OCI-LY1 (cell line): ENCODE results near the gene RAD50.

Experiments
- H2AFZ ChIP-seq: fragments of 200-600 bp; sonication (generic), shearing (Covaris generic); 2 replicates; pipeline ENCODE4 v1.6.0; 2014; ENCODE audit warnings: antibody characterized with exemption, mild to moderate bottlenecking, low read length
- H3F3A ChIP-seq: fragments of 200-600 bp; sonication (generic), shearing (Covaris generic); 2 replicates; pipeline ENCODE4 v1.6.0; 2014; ENCODE audit warnings: mild to moderate bottlenecking, antibody characterized with exemption, low read length, moderate library complexity; ENCODE audit not compliant: insufficient read depth
- H3K27ac ChIP-seq: fragments of 200-600 bp; sonication (generic); 2 replicates; pipeline ENCODE4 v1.5.1; 2014; ENCODE audit warnings: low read length, mixed run types, mild to moderate bottlenecking, low read depth; ENCODE audit not compliant: poor library complexity, severe bottlenecking
- H3K27me3 ChIP-seq: fragments of 200-600 bp; sonication (generic); 2 replicates; pipeline ENCODE4 v1.6.0; 2014; ENCODE audit warnings: antibody characterized with exemption, mild to moderate bottlenecking, low read length, moderate library complexity; ENCODE audit not compliant: insufficient read depth
- H3K36me3 ChIP-seq: fragments of 200-600 bp; sonication (generic); 2 replicates; pipeline ENCODE4 v1.6.1; 2014; ENCODE audit warnings: mild to moderate bottlenecking, antibody characterized with exemption, low read length, moderate library complexity, mixed read lengths; ENCODE audit not compliant: insufficient read depth
- H3K4me1 ChIP-seq: fragments of 200-600 bp; sonication (generic); 2 replicates; pipeline ENCODE4 v1.5.1; 2014; ENCODE audit warnings: mild to moderate bottlenecking, low read length, moderate library complexity; ENCODE audit not compliant: insufficient read depth, severe bottlenecking
- H3K4me2 ChIP-seq: fragments of 200-600 bp; sonication (generic), shearing (Covaris generic); 2 replicates; pipeline ENCODE4 v1.6.1; 2014; ENCODE audit warnings: low read length
- H3K4me3 ChIP-seq: fragments of 200-600 bp; sonication (generic); 2 replicates; pipeline ENCODE4 v1.5.1; 2014; ENCODE audit warnings: low read length, low read depth, mild to moderate bottlenecking, mixed read lengths; ENCODE audit not compliant: poor library complexity, severe bottlenecking
- H3K79me2 ChIP-seq: fragments of 200-600 bp; shearing (Covaris generic); 2 replicates; pipeline ENCODE4 v1.6.1; 2016; ENCODE audit warnings: mixed run types, low read length, mixed read lengths; ENCODE audit not compliant: insufficient read depth
- H3K9ac ChIP-seq: fragments of 200-600 bp; sonication (generic), shearing (Covaris generic); 2 replicates; pipeline ENCODE4 v1.6.1; 2014; ENCODE audit warnings: mild to moderate bottlenecking, low read length, mixed read lengths
- H3K9me2 ChIP-seq: fragments of 200-600 bp; sonication (generic), shearing (Covaris generic); 2 replicates; pipeline ENCODE4 v1.6.1; 2014; ENCODE audit warnings: low read depth, mild to moderate bottlenecking, low read length, mixed read lengths
- H3K9me3 ChIP-seq: fragments of 200-600 bp; shearing (Covaris generic); 2 replicates; pipeline ENCODE4 v1.6.1; 2014; ENCODE audit warnings: low read length, mixed read lengths
- H4K20me1 ChIP-seq: fragments of 200-600 bp; sonication (generic), shearing (Covaris generic); 2 replicates; pipeline ENCODE4 v1.6.0; 2016; ENCODE audit warnings: mild to moderate bottlenecking, low read length; ENCODE audit not compliant: insufficient read depth
- EZH2 ChIP-seq: fragments of 200-600 bp; sonication (generic), shearing (Covaris generic); IDR thresholded peaks from 2 replicates; pipeline ENCODE4 v1.8.0; 2017; ENCODE audit warnings: borderline replicate concordance, mixed run types, mild to moderate bottlenecking, antibody characterized with exemption, low read length, moderate library complexity, mixed read lengths
- TF ChIP-seq, protein P1 (sequence below): fragments of 200-600 bp; sonication (generic), shearing (Covaris generic); IDR thresholded peaks from 2 replicates; pipeline ENCODE4 v1.5.1; 2017; ENCODE audit warnings: mild to moderate bottlenecking, antibody characterized with exemption, low read length, moderate library complexity, mixed read lengths

Gene RAD50

GRCh38 chr5:132621699-132622098 lies 64.9 kb downstream of the RAD50 start:
- H3K9me3 ChIP-seq = no peaks in the 10 kb centered on the region
- no peak overlapping the region for H3K4me2 ChIP-seq
- no peaks in the 10 kb centered on the region for H3F3A ChIP-seq
- no peak overlapping the region for H2AFZ ChIP-seq
- no peaks in the 10 kb centered on the region for H4K20me1 ChIP-seq
- no peaks in the 10 kb centered on the region for H3K9me2 ChIP-seq
- H3K4me3 ChIP-seq = no peak overlapping the region
- no peaks in the 10 kb centered on the region for H3K4me1 ChIP-seq
- TF ChIP-seq EZH2 = no peak
- TF ChIP-seq, protein P1, sequence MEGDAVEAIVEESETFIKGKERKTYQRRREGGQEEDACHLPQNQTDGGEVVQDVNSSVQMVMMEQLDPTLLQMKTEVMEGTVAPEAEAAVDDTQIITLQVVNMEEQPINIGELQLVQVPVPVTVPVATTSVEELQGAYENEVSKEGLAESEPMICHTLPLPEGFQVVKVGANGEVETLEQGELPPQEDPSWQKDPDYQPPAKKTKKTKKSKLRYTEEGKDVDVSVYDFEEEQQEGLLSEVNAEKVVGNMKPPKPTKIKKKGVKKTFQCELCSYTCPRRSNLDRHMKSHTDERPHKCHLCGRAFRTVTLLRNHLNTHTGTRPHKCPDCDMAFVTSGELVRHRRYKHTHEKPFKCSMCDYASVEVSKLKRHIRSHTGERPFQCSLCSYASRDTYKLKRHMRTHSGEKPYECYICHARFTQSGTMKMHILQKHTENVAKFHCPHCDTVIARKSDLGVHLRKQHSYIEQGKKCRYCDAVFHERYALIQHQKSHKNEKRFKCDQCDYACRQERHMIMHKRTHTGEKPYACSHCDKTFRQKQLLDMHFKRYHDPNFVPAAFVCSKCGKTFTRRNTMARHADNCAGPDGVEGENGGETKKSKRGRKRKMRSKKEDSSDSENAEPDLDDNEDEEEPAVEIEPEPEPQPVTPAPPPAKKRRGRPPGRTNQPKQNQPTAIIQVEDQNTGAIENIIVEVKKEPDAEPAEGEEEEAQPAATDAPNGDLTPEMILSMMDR = no peak
- no peaks in the 10 kb centered on the region for H3K27me3 ChIP-seq
- peaks cover 68% of the 10 kb centered on the region for H3K36me3 ChIP-seq
- no peaks in the 10 kb centered on the region for H3K79me2 ChIP-seq
- H3K9ac ChIP-seq = no peak overlapping the region
- no peak overlapping the region for H3K27ac ChIP-seq

DNA sequence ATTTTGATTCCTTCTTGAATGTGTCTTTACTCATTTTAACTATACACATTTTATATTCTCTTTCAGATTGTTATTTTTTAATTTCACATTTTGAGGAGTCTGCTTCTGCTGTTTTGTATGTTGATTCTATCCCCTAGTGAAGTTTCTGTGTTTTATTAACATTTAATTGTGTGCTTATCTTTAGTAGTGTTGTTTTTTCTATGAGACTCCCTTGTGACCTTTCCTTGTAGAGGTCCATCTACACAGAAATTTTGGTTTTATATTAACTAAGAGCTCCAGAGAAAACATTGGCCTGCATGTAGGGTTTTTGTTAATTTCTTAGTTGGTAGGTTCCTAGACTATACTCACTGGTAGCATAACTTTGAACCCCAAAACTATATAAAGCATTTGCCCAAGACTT lies 65.8 kb downstream of the RAD50 start:
- H4K20me1 ChIP-seq = no peaks in the 10 kb centered on the region
- H3K27ac ChIP-seq = no peak overlapping the region
- no peak for TF ChIP-seq EZH2
- TF ChIP-seq, protein P1 = no peak
- H3K79me2 ChIP-seq = no peaks in the 10 kb centered on the region
- no peak overlapping the region for H3K4me3 ChIP-seq
- no peak overlapping the region for H3K4me2 ChIP-seq
- H3K9ac ChIP-seq = no peak overlapping the region
- no peaks in the 10 kb centered on the region for H3K27me3 ChIP-seq
- H3F3A ChIP-seq = no peaks in the 10 kb centered on the region
- no peaks in the 10 kb centered on the region for H3K4me1 ChIP-seq
- H3K36me3 ChIP-seq = peaks cover 59% of the 10 kb centered on the region
- H2AFZ ChIP-seq = no peak overlapping the region
- no peaks in the 10 kb centered on the region for H3K9me2 ChIP-seq
- no peaks in the 10 kb centered on the region for H3K9me3 ChIP-seq

DNA sequence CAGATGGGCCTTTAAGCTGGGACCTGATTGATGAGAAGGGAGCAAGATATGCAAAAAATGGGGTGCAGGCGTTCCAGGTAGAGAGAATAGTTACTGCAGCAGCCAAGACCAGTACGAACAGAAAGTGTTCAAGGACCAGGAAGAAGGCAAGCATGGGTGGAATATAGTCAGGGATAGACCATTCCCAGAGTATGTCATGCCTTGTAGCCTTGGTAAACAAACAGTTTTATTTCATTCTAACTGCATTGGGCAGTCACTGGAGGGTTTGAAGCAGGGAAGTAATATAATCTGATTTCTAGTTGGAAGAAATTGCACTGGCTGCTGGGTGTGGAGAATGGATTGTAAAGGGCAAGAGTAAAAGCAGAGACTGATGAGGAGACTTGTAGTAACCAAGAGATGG lies 70.7 kb downstream of the RAD50 start:
- Histone ChIP-seq H3K36me3 (peaks cover 59% of the 10 kb centered on the region), H3K79me2 (no peaks in the 10 kb centered on the region)
- no peak for TF ChIP-seq EZH2
- TF ChIP-seq, protein P1 = no peak

More for the DNA sequence above, 70.7 kb downstream of the RAD50 start:
- no peaks in the 10 kb centered on the region for H3F3A ChIP-seq
- H3K27ac ChIP-seq = no peak overlapping the region
- H3K9me2 ChIP-seq = no peaks in the 10 kb centered on the region
- no peaks in the 10 kb centered on the region for H3K9me3 ChIP-seq
- H3K4me1 ChIP-seq = no peaks in the 10 kb centered on the region
- H3K27me3 ChIP-seq = no peaks in the 10 kb centered on the region
- no peak overlapping the region for H3K4me3 ChIP-seq
- no peak overlapping the region for H2AFZ ChIP-seq
- H3K9ac ChIP-seq = no peak overlapping the region
- H3K4me2 ChIP-seq = no peak overlapping the region
- no peaks in the 10 kb centered on the region for H4K20me1 ChIP-seq
